ENCODE data around the gene GET4. TPM values are rescaled to one million over a fixed set of nuclear protein-coding genes. Genes with fewer than 3 reads are reported as not detected.

GET4 gene
- total RNA-seq, 2 experiments from 2014 or later = 84.4 to 96.4 TPM

DNA sequence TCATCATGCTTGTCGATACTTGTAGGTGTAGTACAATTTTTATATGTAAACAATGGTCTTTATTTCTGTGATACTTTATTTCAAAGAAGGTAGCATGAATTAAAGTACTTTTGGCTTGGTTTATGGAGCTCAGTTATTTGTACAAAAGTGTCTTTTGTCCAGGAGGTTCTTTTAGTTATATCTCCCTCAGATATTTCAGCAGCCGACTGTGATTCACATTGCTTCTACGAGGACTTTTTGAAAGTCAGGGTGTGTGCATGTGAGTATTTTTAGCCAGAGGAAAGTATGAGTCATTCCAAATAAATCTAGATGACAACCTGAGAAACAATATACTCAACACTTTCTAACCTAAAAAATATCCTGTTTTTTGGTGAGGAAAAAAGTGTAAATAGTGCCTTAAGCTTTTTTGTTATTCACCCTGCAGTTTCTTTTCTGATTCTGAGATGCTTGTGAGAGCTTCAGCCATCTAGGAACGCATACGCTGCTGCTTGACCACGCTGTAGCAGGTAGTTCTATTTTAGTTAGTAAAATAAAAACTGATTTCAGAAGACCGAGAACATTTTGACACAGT is 44.7 kb upstream of the GET4 start:
- intact Hi-C loops (cut with DNase I, micrococcal nuclease) = loop anchor here (1.0 to 2.0 kb wide), 6 partner anchors 14 to 45 kb away; no protein-coding TSS in a partner anchor
- no peaks in the 10 kb centered on the region for H3K9me3 ChIP-seq (ENCODE audit: control insufficient read depth in 1 of 2, insufficient read depth in 1 of 2, low read length in 2 of 2)
- H3K27ac Mint-ChIP-seq = peak overlapping the region; percentile 86
- no peaks in the 10 kb centered on the region for H3K27me3 Mint-ChIP-seq
- H3K4me3 Mint-ChIP-seq = peak overlapping the region; percentile 85
- TF ChIP-seq, protein P1, sequence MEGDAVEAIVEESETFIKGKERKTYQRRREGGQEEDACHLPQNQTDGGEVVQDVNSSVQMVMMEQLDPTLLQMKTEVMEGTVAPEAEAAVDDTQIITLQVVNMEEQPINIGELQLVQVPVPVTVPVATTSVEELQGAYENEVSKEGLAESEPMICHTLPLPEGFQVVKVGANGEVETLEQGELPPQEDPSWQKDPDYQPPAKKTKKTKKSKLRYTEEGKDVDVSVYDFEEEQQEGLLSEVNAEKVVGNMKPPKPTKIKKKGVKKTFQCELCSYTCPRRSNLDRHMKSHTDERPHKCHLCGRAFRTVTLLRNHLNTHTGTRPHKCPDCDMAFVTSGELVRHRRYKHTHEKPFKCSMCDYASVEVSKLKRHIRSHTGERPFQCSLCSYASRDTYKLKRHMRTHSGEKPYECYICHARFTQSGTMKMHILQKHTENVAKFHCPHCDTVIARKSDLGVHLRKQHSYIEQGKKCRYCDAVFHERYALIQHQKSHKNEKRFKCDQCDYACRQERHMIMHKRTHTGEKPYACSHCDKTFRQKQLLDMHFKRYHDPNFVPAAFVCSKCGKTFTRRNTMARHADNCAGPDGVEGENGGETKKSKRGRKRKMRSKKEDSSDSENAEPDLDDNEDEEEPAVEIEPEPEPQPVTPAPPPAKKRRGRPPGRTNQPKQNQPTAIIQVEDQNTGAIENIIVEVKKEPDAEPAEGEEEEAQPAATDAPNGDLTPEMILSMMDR (IDR thresholded peaks at IDR 0.05) = no peak
- ChIA-PET CTCF (interaction anchor here (1.1 to 4.2 kb wide), 6 partner anchors 15 to 161 kb away, joined by 3 to 22 read pairs (median 6); no protein-coding TSS in a partner anchor), POLR2A (interaction anchor here (0.7 to 3.3 kb wide), 5 partner anchors 12 to 45 kb away, joined by 3 to 34 read pairs (median 8); partner anchors contain the start of gene GET4)
- H3K4me1 ChIP-seq (ENCODE audit: insufficient read depth, low read length) = peaks cover 48% of the 10 kb centered on the region
- peaks cover 46% of the 10 kb centered on the region for H3K36me3 Mint-ChIP-seq (ENCODE audit: low read depth)
- ATAC-seq (ENCODE audit: poor library complexity) = peak; percentile 29
- peak overlapping the region; percentile 36 for H3K4me3 ChIP-seq (ENCODE audit: low read length)
- peak in 5 of 14 experiments; percentile 35 to 61 (median 58) for DNase-seq
- H3K9me3 Mint-ChIP-seq = no peaks in the 10 kb centered on the region
- H3K4me1 Mint-ChIP-seq (ENCODE audit: low read depth) = peaks cover 58% of the 10 kb centered on the region
- H3K27me3 ChIP-seq (ENCODE audit: control insufficient read depth in 1 of 2, insufficient read depth in 2 of 2, low read length in 2 of 2) = no peaks in the 10 kb centered on the region
- peaks cover 9% of the 10 kb centered on the region for H3K36me3 ChIP-seq (ENCODE audit: insufficient read depth, low read length)
- peak overlapping the region; percentile 73 to 90 for H3K27ac ChIP-seq (ENCODE audit: low read depth in 1 of 2, low read length in 2 of 2)

DNA sequence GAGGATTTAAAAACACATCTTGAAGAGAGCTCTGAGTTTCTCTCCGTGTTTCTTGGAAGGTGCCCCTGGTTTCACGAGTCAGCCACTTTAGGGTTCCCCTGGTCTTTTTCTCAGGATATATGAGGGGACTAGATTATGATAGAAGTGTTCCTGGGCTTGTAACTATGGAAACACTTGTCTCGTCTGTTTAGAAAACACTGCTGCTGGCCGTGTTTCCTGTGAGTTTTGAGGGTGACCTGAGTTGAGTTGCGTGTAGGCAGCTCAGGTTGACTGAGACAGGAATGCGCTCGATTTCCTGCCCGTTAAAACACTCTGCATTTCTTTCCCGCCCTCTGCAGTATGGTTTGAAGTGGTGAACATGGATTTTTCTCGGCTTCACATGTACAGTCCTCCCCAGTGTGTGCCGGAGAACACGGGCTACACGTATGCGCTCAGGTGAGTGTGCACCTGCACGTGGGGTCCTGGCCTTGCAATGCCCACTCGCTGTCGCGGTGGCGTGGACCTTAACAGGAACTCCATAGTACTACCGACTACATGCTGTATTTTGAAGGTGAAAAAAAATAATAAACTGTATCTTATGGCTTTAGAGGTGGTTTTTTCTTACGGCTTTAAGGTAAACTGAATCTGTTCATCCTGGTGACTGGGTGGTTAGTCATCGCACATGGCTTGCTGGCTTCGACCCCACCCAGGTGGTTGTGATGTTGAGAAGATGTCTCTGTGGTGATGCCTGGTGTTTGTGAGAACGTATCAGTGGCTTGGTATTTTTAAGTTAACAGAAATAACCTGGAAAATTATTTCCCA is 44.0 kb upstream of the GET4 start, which contains the start of gene SUN1:
Gene SUN1 (plus strand): TSS at position 310 of the 801 bp plus-strand sequence. CDS start 49 bp downstream, at position 359.
- H3K36me3 Mint-ChIP-seq (ENCODE audit: low read depth) = peaks cover 49% of the 10 kb centered on the region
- DNase-seq = peak; percentile 52 to 84 (median 68)
- peak within 1 kb of the TSS; percentile 36 for H3K4me3 ChIP-seq (ENCODE audit: low read length)
- POLR2A ChIA-PET = interaction anchor here (0.7 to 3.3 kb wide), 5 partner anchors 12 to 46 kb away, joined by 3 to 34 read pairs (median 8); partner anchors contain the start of gene GET4
- TF ChIP-seq, protein P1 (IDR thresholded peaks at IDR 0.05) = peak; percentile 15
- H3K4me1 Mint-ChIP-seq (ENCODE audit: low read depth) = peaks cover 53% of the 10 kb centered on the region
- peak within 1 kb of the TSS; percentile 86 for H3K27ac Mint-ChIP-seq
- H3K36me3 ChIP-seq (ENCODE audit: insufficient read depth, low read length) = peaks cover 15% of the 10 kb centered on the region
- peak; percentile 87 for ATAC-seq (ENCODE audit: poor library complexity)
- no peaks in the 10 kb centered on the region for H3K9me3 ChIP-seq (ENCODE audit: control insufficient read depth in 1 of 2, insufficient read depth in 1 of 2, low read length in 2 of 2)
- CTCF ChIA-PET = interaction anchor here (1.1 to 4.2 kb wide), 7 partner anchors 15 to 161 kb away, joined by 3 to 22 read pairs (median 6); no protein-coding TSS in a partner anchor
- H3K27me3 ChIP-seq (ENCODE audit: control insufficient read depth in 1 of 2, insufficient read depth in 2 of 2, low read length in 2 of 2) = no peaks in the 10 kb centered on the region
- H3K27ac ChIP-seq (ENCODE audit: low read depth in 1 of 2, low read length in 2 of 2) = peak within 1 kb of the TSS; percentile 73 to 90
- peaks cover 48% of the 10 kb centered on the region for H3K4me1 ChIP-seq (ENCODE audit: insufficient read depth, low read length)
- no peaks in the 10 kb centered on the region for H3K9me3 Mint-ChIP-seq
- peak within 1 kb of the TSS; percentile 85 for H3K4me3 Mint-ChIP-seq
- H3K27me3 Mint-ChIP-seq = no peaks in the 10 kb centered on the region
- intact Hi-C loops (cut with DNase I, micrococcal nuclease) = loop anchor here (1.0 to 2.0 kb wide), 6 partner anchors 15 to 46 kb away; no protein-coding TSS in a partner anchor

DNA sequence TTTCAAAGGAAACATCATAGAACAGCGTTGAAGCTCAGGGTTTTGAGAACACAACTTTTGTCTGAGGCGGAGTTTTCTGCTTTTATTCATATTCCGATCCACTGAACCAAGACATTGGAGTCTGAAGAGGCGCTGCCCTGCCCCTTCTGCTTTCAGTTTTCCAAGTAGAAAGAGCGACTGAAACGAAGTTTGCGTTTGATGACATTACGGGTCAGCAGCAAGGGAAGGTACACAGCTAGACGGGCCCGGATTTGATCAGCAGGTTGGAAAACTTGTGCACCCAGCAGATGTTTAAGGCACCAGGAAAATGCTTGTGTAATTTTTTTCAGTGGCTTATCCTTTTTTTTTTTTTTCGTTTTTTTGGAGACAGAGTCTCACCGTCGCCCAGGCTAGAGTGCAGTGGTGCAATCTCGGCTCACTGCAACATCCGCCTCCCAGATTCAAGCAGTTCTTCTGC is 43.4 kb upstream of the GET4 start:
- Mint-ChIP-seq H3K4me3 (peak overlapping the region; percentile 85), H3K9me3 (no peaks in the 10 kb centered on the region), H3K36me3 (ENCODE audit: low read depth) (peaks cover 55% of the 10 kb centered on the region), H3K4me1 (ENCODE audit: low read depth) (peaks cover 53% of the 10 kb centered on the region), H3K27ac (peak overlapping the region; percentile 86), H3K27me3 (no peaks in the 10 kb centered on the region)
- ChIA-PET POLR2A (interaction anchor here (2.4 to 3.3 kb wide), 2 partner anchors 16 to 20 kb away, joined by 10 to 34 read pairs; no protein-coding TSS in a partner anchor), CTCF (interaction anchor here (1.5 to 4.2 kb wide), 4 partner anchors 20 to 160 kb away, joined by 4 to 22 read pairs (median 7); no protein-coding TSS in a partner anchor)
- peaks cover 48% of the 10 kb centered on the region for H3K4me1 ChIP-seq (ENCODE audit: insufficient read depth, low read length)
- ATAC-seq (ENCODE audit: poor library complexity) (no peak), DNase-seq (peak in 1 of 14 experiments; percentile 23)
- TF ChIP-seq, protein P1 (IDR thresholded peaks at IDR 0.05) = no peak
- H3K27me3 ChIP-seq (ENCODE audit: control insufficient read depth in 1 of 2, insufficient read depth in 2 of 2, low read length in 2 of 2) = no peaks in the 10 kb centered on the region
- peak overlapping the region; percentile 73 to 90 for H3K27ac ChIP-seq (ENCODE audit: low read depth in 1 of 2, low read length in 2 of 2)
- no peaks in the 10 kb centered on the region for H3K9me3 ChIP-seq (ENCODE audit: control insufficient read depth in 1 of 2, insufficient read depth in 1 of 2, low read length in 2 of 2)
- peaks cover 15% of the 10 kb centered on the region for H3K36me3 ChIP-seq (ENCODE audit: insufficient read depth, low read length)
- intact Hi-C loops (cut with DNase I, micrococcal nuclease) = loop anchor here (1.0 to 2.0 kb wide), 6 partner anchors 16 to 47 kb away; no protein-coding TSS in a partner anchor
- no peak overlapping the region for H3K4me3 ChIP-seq (ENCODE audit: low read length)

Data from CD4-positive, alpha-beta T cell (primary cell).